Measurements from ENCODE around the gene OSTF1. TPM values are rescaled to one million over a fixed set of nuclear protein-coding genes. Genes with fewer than 3 reads are reported as not detected.

Gene OSTF1
- polyA plus RNA-seq, 1 donor from 2014 or later: 8.8 TPM

- Histone ChIP-seq H3K79me2 (replicated peaks; ENCODE audit: insufficient read depth, low read length) (no peaks in the 10 kb centered on the region), H3K27ac (ENCODE audit: low read length) (no peak overlapping the region), H3K4me2 (ENCODE audit: low read length) (no peak overlapping the region), H3K9me3 (ENCODE audit: low read length) (no peaks in the 10 kb centered on the region), H3K36me3 (ENCODE audit: insufficient read depth, low read length) (no peaks in the 10 kb centered on the region), H3F3A (ENCODE audit: insufficient read depth, low read length, poor library complexity, severe bottlenecking) (no peaks in the 10 kb centered on the region), H3K27me3 (ENCODE audit: insufficient read depth, low read depth, low read length) (no peaks in the 10 kb centered on the region), H4K20me1 (ENCODE audit: insufficient read depth) (no peaks in the 10 kb centered on the region), H2AFZ (ENCODE audit: low read depth, low read length) (no peak overlapping the region), H3K9me2 (ENCODE audit: insufficient read depth, low read length) (no peaks in the 10 kb centered on the region), H3K9ac (ENCODE audit: low read length) (no peak overlapping the region), H3K4me3 (ENCODE audit: low read length) (no peak overlapping the region)
- TF ChIP-seq TAF1 (IDR thresholded peaks at IDR 0.05; ENCODE audit: low read depth): no peak
- TF ChIP-seq RAD21 (conservative IDR thresholded peaks at IDR 0.05): no peak
- no peak for TF ChIP-seq SMC3 (conservative IDR thresholded peaks at IDR 0.05; ENCODE audit: poor library complexity)
- TF ChIP-seq EZH2 (IDR thresholded peaks at IDR 0.05; ENCODE audit: borderline replicate concordance, insufficient read depth, low read length, poor library complexity, severe bottlenecking): no peak
- TF ChIP-seq MXI1 (conservative IDR thresholded peaks at IDR 0.05; ENCODE audit: poor library complexity, severe bottlenecking): no peak
- no peak for TF ChIP-seq REST (IDR thresholded peaks at IDR 0.05; ENCODE audit: borderline replicate concordance)
- TF ChIP-seq EP300 (conservative IDR thresholded peaks at IDR 0.05; ENCODE audit: poor library complexity, severe bottlenecking): no peak
- no peak for TF ChIP-seq CTCF (IDR thresholded peaks at IDR 0.05; ENCODE audit: poor library complexity, severe bottlenecking)
- TF ChIP-seq POLR2AphosphoS5 (IDR thresholded peaks at IDR 0.05): no peak
Measured at GRCh38 chr9:75123696-75124095, 35.4 kb downstream of the OSTF1 start.

GRCh38 chr9:75128535-75128934 lies 40.2 kb downstream of the OSTF1 start:
- TF ChIP-seq SMC3 (conservative IDR thresholded peaks at IDR 0.05; ENCODE audit: poor library complexity): no peak
- TF ChIP-seq MXI1 (conservative IDR thresholded peaks at IDR 0.05; ENCODE audit: poor library complexity, severe bottlenecking): no peak
- no peak for TF ChIP-seq EZH2 (IDR thresholded peaks at IDR 0.05; ENCODE audit: borderline replicate concordance, insufficient read depth, low read length, poor library complexity, severe bottlenecking)
- TF ChIP-seq CTCF (IDR thresholded peaks at IDR 0.05; ENCODE audit: poor library complexity, severe bottlenecking): no peak
- no peak for TF ChIP-seq TAF1 (IDR thresholded peaks at IDR 0.05; ENCODE audit: low read depth)
- no peak for TF ChIP-seq REST (IDR thresholded peaks at IDR 0.05; ENCODE audit: borderline replicate concordance)
- no peak for TF ChIP-seq EP300 (conservative IDR thresholded peaks at IDR 0.05; ENCODE audit: poor library complexity, severe bottlenecking)
- no peak for TF ChIP-seq RAD21 (conservative IDR thresholded peaks at IDR 0.05)
- TF ChIP-seq POLR2AphosphoS5 (IDR thresholded peaks at IDR 0.05): no peak
- no peak overlapping the region for H3K4me2 ChIP-seq (ENCODE audit: low read length)
- H3K27ac ChIP-seq (ENCODE audit: low read length): no peak overlapping the region
- no peaks in the 10 kb centered on the region for H3K36me3 ChIP-seq (ENCODE audit: insufficient read depth, low read length)
- no peaks in the 10 kb centered on the region for H3K79me2 ChIP-seq (replicated peaks; ENCODE audit: insufficient read depth, low read length)
- no peaks in the 10 kb centered on the region for H3K27me3 ChIP-seq (ENCODE audit: insufficient read depth, low read depth, low read length)
- no peaks in the 10 kb centered on the region for H3K9me2 ChIP-seq (ENCODE audit: insufficient read depth, low read length)
- no peak overlapping the region for H2AFZ ChIP-seq (ENCODE audit: low read depth, low read length)
- H3K4me3 ChIP-seq (ENCODE audit: low read length): no peak overlapping the region
- H3F3A ChIP-seq (ENCODE audit: insufficient read depth, low read length, poor library complexity, severe bottlenecking): no peaks in the 10 kb centered on the region
- no peak overlapping the region for H3K9ac ChIP-seq (ENCODE audit: low read length)
- H4K20me1 ChIP-seq (ENCODE audit: insufficient read depth): no peaks in the 10 kb centered on the region
- H3K9me3 ChIP-seq (ENCODE audit: low read length): no peaks in the 10 kb centered on the region
